Measurements from ENCODE around the gene CYP46A1.

CYP46A1 gene

DNA sequence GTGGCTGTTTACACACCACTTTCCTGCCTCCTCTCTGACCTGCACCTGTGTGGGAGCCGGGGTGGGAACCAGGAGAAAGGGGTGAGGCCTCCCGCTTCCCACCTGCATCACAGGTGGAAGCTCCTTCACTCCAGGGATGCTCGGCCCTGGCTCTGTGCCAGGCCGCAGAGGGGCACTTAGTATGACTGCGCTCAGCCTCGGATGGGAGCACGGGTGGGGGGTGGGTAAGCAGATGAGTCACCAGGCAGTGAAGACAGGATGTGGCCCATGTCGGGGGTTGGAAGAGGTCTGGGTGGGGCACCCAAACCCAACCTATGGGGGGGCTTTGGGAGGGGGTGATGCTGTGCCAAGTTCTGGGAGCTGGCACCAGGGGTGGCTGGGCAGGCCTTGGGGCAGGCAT, 7.4 kb upstream of the CYP46A1 start:
- Histone ChIP-seq H3K9ac (ENCODE audit: low read depth, low read length) (no peak overlapping the region), H3K27me3 (ENCODE audit: control insufficient read depth, insufficient read depth, low read length) (peaks cover 41% of the 10 kb centered on the region), H3K4me2 (ENCODE audit: low read length) (no peak overlapping the region), H3K9me3 (replicated peaks; ENCODE audit: low read length) (peaks cover 11% of the 10 kb centered on the region), H3K36me3 (ENCODE audit: insufficient read depth, low read length) (no peaks in the 10 kb centered on the region), H3K4me1 (ENCODE audit: control insufficient read depth, insufficient read depth, low read length) (peaks cover 8% of the 10 kb centered on the region), H3K4me3 (ENCODE audit: low read length) (no peak overlapping the region)

DNA sequence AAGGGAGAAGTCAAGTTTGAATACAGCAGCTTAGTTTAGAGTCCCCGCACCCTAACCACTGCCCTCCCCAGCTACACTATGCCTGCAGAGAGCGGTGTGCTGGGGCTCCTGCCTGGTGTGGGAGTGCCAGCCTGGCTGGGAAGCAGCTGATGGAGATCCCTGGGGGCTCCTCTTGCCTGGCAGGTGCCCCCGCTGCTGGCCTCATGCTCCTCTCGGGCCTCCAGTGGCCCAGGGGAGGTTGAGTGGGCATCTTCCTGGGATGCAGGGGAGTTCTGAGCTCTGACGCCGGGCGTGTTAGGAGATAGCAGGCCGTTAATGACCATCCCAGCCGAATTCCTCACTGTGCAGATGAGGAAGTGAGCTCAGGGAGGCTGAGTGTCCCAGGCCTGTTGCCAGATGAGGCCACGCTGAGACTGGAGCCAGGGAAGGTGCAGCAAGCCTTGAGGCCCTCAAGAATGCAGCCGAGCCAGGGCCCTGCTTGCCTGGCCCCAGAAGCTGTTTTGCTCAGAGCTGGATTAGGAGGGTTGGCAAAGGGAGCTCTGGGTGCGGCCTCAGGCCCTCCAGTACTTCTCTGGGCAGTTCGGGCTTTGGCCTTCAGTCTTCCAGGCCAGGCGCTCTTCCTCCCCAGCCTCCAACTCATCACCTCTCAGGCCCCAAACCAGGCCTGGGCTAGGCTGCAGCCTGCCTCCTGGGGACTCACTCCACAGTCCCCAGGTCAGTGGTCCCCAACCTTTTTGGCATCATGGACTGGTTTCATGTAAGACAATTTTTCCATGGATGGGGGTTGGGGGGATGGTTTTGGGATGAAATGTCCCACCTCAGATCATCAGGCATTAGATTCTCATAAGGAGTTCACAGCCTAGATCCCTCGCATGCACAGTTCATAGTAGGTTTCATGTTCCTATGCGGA, 6.6 kb upstream of the CYP46A1 start:
- Histone ChIP-seq H3K27me3 (ENCODE audit: control insufficient read depth, insufficient read depth, low read length) (peaks cover 36% of the 10 kb centered on the region), H3K4me1 (ENCODE audit: control insufficient read depth, insufficient read depth, low read length) (peaks cover 8% of the 10 kb centered on the region), H3K4me3 (ENCODE audit: low read length) (no peak overlapping the region), H3K4me2 (ENCODE audit: low read length) (no peak overlapping the region), H3K9ac (ENCODE audit: low read depth, low read length) (no peak overlapping the region), H3K9me3 (replicated peaks; ENCODE audit: low read length) (peaks cover 11% of the 10 kb centered on the region), H3K36me3 (ENCODE audit: insufficient read depth, low read length) (no peaks in the 10 kb centered on the region)

DNA sequence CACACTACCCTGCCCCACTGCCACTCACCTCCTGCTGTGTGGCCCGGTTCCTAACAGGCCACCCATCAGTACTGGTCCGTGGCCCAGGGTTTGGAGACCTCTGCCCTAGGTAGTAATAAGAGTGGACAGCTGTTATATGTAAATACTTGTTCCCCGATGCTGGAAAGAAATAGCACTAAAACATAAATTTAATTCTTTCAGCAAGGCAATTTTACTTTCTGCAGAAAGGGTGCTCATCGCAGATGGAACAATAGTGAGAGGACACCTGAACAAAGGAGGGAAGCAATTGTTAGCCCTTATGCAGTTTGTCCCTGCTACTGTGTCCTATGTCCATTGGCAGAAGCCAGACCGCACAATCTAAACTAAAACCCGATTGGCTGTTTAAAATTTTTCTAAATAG, 5.9 kb upstream of the CYP46A1 start:
- no peak overlapping the region for H3K4me2 ChIP-seq (ENCODE audit: low read length)
- H3K36me3 ChIP-seq (ENCODE audit: insufficient read depth, low read length), result no peaks in the 10 kb centered on the region
- no peak overlapping the region for H3K4me3 ChIP-seq (ENCODE audit: low read length)
- H3K9ac ChIP-seq (ENCODE audit: low read depth, low read length), result no peak overlapping the region
- H3K27me3 ChIP-seq (ENCODE audit: control insufficient read depth, insufficient read depth, low read length), result peaks cover 36% of the 10 kb centered on the region
- peaks cover 11% of the 10 kb centered on the region for H3K9me3 ChIP-seq (replicated peaks; ENCODE audit: low read length)
- peaks cover 13% of the 10 kb centered on the region for H3K4me1 ChIP-seq (ENCODE audit: control insufficient read depth, insufficient read depth, low read length)

DNA sequence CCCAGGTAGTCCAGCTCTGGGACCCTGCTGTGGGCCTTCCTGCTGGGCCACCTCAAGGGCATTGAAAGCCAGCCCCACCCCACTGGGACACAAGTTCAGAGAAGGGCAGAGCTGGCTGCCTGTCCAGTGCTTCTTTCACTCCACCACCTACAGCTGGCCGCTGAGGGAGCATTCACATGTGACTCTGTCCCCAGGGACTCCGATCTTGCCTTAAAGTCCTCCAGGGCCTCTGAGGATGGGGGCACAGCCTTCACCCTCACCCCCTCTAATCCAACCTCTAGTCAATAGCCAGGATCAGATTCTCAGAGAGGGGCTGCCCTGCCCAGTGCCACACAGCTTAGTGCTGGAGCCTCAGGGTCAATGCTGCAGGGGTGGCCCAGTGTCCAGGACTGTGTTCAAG, 5.0 kb upstream of the CYP46A1 start:
- Histone ChIP-seq H3K4me3 (ENCODE audit: low read length) (no peak overlapping the region), H3K9ac (ENCODE audit: low read depth, low read length) (no peak overlapping the region), H3K27me3 (ENCODE audit: control insufficient read depth, insufficient read depth, low read length) (peaks cover 33% of the 10 kb centered on the region), H3K36me3 (ENCODE audit: insufficient read depth, low read length) (no peaks in the 10 kb centered on the region), H3K4me2 (ENCODE audit: low read length) (no peak overlapping the region), H3K4me1 (ENCODE audit: control insufficient read depth, insufficient read depth, low read length) (peaks cover 15% of the 10 kb centered on the region), H3K9me3 (replicated peaks; ENCODE audit: low read length) (peaks cover 11% of the 10 kb centered on the region)

DNA sequence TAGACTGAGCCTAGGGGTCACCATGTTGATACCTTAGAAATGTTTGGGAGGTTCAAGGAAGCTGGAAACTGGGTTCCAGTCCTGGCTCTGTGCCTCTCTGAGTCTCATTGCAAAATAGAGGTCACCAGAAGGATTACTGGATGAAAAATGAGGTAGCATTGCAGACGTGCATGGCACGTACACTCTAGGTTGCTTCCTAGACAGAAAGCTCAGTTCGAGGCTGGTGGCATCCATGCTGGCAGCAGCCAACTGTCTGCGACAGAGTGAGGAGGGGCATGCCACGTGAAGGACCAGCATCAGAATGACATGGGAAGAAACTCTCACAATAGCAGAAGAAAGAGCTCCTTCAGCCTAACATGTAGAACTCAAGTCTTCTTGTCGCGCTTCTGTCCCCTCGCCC, 4.6 kb upstream of the CYP46A1 start:
- no peaks in the 10 kb centered on the region for H3K36me3 ChIP-seq (ENCODE audit: insufficient read depth, low read length)
- peaks cover 29% of the 10 kb centered on the region for H3K27me3 ChIP-seq (ENCODE audit: control insufficient read depth, insufficient read depth, low read length)

DNA sequence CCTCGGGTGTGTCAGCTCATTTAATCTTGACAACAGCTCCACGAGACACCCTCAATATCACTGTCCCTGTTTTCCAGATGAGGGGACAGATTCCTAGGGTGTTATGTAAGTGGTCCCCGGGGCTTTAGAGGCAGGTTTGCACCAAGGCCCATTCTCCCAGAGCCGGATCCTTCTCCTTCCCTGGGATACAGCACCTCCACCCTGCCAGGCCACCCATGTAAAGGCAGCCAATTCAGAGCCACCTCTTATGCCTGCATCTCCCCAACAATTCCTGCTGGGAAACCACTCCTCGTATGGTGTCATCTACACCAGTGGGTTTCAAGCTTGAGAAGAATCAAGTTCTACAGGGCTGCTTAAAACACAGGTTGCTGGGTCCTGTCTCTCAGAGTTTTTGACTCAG, 4.1 kb upstream of the CYP46A1 start:
- Histone ChIP-seq H3K4me3 (ENCODE audit: low read length) (no peak overlapping the region), H3K4me1 (ENCODE audit: control insufficient read depth, insufficient read depth, low read length) (peaks cover 19% of the 10 kb centered on the region), H3K36me3 (ENCODE audit: insufficient read depth, low read length) (no peaks in the 10 kb centered on the region), H3K27me3 (ENCODE audit: control insufficient read depth, insufficient read depth, low read length) (peaks cover 25% of the 10 kb centered on the region), H3K9ac (ENCODE audit: low read depth, low read length) (no peak overlapping the region), H3K9me3 (replicated peaks; ENCODE audit: low read length) (peaks cover 11% of the 10 kb centered on the region), H3K4me2 (ENCODE audit: low read length) (no peak overlapping the region)

More for the DNA sequence above, 4.6 kb upstream of the CYP46A1 start:
- H3K4me2 ChIP-seq (ENCODE audit: low read length), result no peak overlapping the region
- H3K9me3 ChIP-seq (replicated peaks; ENCODE audit: low read length), result peaks cover 11% of the 10 kb centered on the region
- no peak overlapping the region for H3K9ac ChIP-seq (ENCODE audit: low read depth, low read length)
- H3K4me3 ChIP-seq (ENCODE audit: low read length), result no peak overlapping the region
- H3K4me1 ChIP-seq (ENCODE audit: control insufficient read depth, insufficient read depth, low read length), result peaks cover 16% of the 10 kb centered on the region

DNA sequence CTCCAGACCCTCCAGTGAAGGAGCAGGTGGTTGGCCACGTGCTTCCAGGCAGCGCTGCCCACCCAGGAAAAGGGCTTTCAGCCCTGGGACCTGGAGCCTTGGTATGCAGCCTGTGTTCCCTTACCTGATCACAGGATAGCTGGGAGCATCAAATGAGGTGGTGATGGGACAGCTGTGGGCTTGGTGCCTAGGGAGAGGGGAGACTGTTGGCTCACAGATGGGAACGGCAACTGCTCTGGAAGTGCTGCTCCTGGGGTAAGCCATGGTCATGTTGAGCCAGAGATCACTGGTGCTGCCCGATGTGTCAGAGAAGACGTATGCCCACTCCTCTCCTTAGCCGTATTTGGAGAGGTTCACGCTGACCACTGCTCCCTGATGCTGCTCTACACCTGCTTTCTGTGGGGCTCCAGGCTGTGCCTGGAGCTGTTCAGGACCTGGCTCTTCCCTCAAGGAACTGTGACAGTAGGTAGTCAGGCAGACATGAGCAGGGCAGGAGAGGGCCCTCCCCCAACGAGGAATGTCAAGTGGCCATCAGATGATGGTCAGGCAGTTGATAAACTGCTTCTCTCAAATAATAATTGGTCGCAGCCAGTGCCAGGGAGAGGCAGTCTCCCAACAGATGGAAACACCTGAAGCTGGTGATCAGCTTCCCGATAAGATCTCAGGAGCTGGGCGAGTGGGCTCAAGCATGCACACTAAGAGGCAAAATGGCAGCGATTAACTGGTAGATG, 2.8 kb upstream of the CYP46A1 start:
- H3K9ac ChIP-seq (ENCODE audit: low read depth, low read length), result no peak overlapping the region

DNA sequence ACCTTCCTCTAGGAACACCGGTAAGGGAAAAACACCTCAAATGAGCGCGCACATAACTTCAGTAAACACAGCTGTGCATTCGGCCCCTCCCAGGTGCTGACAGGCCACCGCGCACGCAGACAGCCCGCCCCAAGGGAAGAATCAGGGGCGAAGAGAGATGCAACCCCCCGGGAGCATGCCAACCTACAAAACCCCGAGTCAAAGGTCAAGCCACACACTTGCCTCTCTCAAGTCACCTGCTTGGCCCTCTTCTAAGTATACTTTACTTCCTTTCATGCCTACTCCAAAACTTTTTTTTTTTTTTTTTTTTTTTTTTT, 2.3 kb upstream of the CYP46A1 start:
- Histone ChIP-seq H3K4me2 (ENCODE audit: low read length) (no peak overlapping the region), H3K4me1 (ENCODE audit: control insufficient read depth, insufficient read depth, low read length) (peaks cover 17% of the 10 kb centered on the region), H3K9ac (ENCODE audit: low read depth, low read length) (no peak overlapping the region), H3K4me3 (ENCODE audit: low read length) (no peak overlapping the region), H3K9me3 (replicated peaks; ENCODE audit: low read length) (peaks cover 11% of the 10 kb centered on the region), H3K27me3 (ENCODE audit: control insufficient read depth, insufficient read depth, low read length) (peaks cover 24% of the 10 kb centered on the region), H3K36me3 (ENCODE audit: insufficient read depth, low read length) (no peaks in the 10 kb centered on the region)

More for the DNA sequence above, 2.8 kb upstream of the CYP46A1 start:
- Histone ChIP-seq H3K36me3 (ENCODE audit: insufficient read depth, low read length) (no peaks in the 10 kb centered on the region), H3K9me3 (replicated peaks; ENCODE audit: low read length) (peaks cover 11% of the 10 kb centered on the region), H3K4me3 (ENCODE audit: low read length) (no peak overlapping the region), H3K27me3 (ENCODE audit: control insufficient read depth, insufficient read depth, low read length) (peaks cover 25% of the 10 kb centered on the region), H3K4me1 (ENCODE audit: control insufficient read depth, insufficient read depth, low read length) (peaks cover 19% of the 10 kb centered on the region), H3K4me2 (ENCODE audit: low read length) (no peak overlapping the region)

DNA sequence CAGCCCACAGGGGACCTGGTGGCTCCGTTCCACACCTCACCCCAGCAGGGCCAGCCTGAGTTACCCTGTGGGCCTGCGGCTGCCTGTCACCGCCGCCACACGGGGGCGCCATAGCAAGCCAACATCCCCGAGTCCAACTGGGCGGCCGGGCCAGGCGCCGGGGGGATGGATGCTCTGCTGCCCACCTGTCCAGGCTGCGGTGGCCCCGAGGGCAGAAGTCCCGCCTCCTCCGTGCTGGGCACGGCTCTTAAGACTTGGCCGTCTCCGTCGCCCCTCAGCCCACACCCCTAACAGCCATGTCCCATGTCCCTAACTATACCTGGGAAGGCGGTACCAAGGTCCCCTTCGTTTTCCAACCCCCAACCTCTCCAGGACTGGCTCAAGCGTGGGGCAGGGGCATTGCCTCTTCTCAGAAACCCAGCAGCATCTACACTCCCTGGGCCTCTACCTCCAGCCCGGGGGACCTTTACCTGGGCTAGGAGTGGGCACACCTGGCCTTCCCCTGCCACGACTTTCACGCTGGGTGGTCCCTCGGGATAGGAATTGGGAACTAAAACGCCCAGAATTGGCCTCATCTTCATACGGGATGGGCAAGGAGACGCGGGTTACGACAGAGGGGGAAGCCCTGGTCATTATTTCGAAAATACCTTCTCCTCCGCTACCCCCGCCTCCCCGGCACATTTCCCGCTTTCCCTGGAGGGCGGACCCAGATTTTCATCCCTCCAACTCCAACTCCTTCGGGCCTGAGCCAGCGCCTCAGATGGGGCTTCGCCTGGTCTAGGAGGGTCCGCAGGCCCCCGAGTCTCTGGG, 1.1 kb upstream of the CYP46A1 start:
- H3K4me1 ChIP-seq (ENCODE audit: control insufficient read depth, insufficient read depth, low read length), result peaks cover 10% of the 10 kb centered on the region
- H3K4me3 ChIP-seq (ENCODE audit: low read length), result peak overlapping the region; percentile 75
- H3K9ac ChIP-seq (ENCODE audit: low read depth, low read length), result peak overlapping the region; percentile 88
- peaks cover 10% of the 10 kb centered on the region for H3K9me3 ChIP-seq (replicated peaks; ENCODE audit: low read length)
- no peaks in the 10 kb centered on the region for H3K36me3 ChIP-seq (ENCODE audit: insufficient read depth, low read length)
- H3K27me3 ChIP-seq (ENCODE audit: control insufficient read depth, insufficient read depth, low read length), result peaks cover 34% of the 10 kb centered on the region
- H3K4me2 ChIP-seq (ENCODE audit: low read length), result peak overlapping the region; percentile 95

DNA sequence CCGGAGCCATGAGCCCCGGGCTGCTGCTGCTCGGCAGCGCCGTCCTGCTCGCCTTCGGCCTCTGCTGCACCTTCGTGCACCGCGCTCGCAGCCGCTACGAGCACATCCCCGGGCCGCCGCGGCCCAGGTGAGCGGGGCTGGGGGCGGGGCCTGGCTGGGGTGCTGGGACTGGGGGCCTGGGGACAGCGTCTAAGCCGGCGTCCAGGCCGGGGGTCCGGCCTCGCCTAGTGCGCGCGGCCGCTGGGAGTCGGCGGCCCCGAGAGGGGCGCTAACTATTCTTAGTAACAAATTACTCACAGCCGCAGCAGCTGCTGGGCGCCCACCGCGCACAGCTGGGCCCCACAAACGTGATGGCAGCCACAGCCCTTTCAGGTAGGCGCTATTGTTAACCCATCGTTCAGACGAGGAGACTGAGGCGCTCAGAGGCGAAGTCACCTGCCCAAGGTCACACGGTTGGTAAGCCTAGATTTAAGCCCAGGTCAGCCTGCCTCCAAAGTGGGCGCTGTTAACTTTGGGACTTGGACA, 374 bp downstream of the CYP46A1 start:
- Histone ChIP-seq H3K9ac (ENCODE audit: low read depth, low read length) (peak overlapping the region; percentile 69), H3K4me1 (ENCODE audit: control insufficient read depth, insufficient read depth, low read length) (peaks cover 10% of the 10 kb centered on the region), H3K27me3 (ENCODE audit: control insufficient read depth, insufficient read depth, low read length) (peaks cover 48% of the 10 kb centered on the region), H3K9me3 (replicated peaks; ENCODE audit: low read length) (no peaks in the 10 kb centered on the region), H3K4me3 (ENCODE audit: low read length) (peak overlapping the region; percentile 76), H3K36me3 (ENCODE audit: insufficient read depth, low read length) (no peaks in the 10 kb centered on the region), H3K4me2 (ENCODE audit: low read length) (peak overlapping the region; percentile 93)

DNA sequence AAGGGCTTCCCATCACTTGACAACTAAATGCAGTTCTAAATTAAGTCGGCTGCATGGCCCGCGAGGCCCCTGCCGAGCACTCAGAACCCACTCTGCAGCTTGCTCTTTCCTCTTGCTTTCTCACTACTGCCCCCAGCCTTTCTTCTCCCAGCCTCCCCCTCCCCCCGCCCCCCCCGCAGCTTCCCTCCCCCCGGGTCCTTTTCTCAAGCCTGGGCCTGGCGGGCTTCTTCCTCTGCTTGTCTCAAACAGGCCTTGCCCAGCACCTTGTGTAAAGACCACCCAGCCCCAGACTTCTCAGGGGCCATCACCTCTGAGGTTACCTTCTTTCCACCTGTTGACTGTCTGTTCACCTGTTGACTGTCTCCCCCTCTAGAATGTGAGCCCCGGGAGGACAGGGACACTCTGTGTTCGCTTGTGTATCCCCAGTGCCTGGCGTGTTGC, 1.1 kb downstream of the CYP46A1 start:
- no peak overlapping the region for H3K4me3 ChIP-seq (ENCODE audit: low read length)
- no peaks in the 10 kb centered on the region for H3K9me3 ChIP-seq (replicated peaks; ENCODE audit: low read length)
- peaks cover 10% of the 10 kb centered on the region for H3K4me1 ChIP-seq (ENCODE audit: control insufficient read depth, insufficient read depth, low read length)
- no peak overlapping the region for H3K9ac ChIP-seq (ENCODE audit: low read depth, low read length)
- no peaks in the 10 kb centered on the region for H3K36me3 ChIP-seq (ENCODE audit: insufficient read depth, low read length)
- no peak overlapping the region for H3K4me2 ChIP-seq (ENCODE audit: low read length)
- peaks cover 50% of the 10 kb centered on the region for H3K27me3 ChIP-seq (ENCODE audit: control insufficient read depth, insufficient read depth, low read length)

All from skeletal muscle satellite cell (primary cell).